HG02885 (cell line): ENCODE results near the gene UBE3C.

Experiments
- ATAC-seq: cut with Tn5 transposase; IDR thresholded peaks from one replicate; pipeline ENCODE4 v1.9.1; 2021; ENCODE audit warnings: mild to moderate bottlenecking; ENCODE audit not compliant: unreplicated experiment, poor library complexity

Gene UBE3C

GRCh38 chr7:157282141-157282801 lies 143.5 kb downstream of the UBE3C start:
- ATAC-seq: no peak

DNA sequence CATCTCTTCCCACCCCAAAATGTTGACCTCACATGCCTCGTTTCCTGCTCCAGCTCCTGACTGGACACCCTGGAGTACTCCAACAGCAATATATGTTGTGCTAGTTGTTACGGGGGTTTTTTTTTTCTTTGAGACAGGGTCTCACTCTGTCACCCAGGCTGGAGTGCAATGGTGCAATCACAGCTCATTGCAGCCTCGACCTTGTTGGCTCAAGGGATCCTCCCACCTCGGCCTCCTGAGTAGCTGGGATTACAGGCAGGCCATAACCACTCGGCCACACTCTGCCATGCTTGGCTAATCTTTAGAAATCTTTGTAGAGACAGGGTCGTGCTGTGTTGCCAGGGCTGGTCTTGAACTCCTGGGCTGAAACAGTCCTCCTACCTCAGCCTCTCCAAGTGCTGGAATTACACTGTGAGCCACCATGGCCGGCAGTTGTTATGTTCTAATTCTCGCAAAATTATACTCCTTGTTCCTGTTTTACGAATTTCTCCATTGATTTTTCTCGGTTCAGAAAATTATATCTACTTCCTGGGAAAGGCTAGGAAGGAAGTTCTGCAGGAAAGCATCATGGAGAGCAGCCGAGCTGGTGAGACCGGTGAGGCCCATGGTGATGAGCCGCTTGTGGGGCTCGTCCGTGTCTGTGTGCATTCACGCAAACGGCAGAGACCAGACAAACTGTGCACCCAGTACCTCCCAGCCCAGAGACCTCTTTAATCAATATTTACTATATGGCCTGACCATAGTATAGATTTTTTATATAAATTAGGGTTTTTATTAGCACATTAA lies 145.7 kb downstream of the UBE3C start:
- no peak for ATAC-seq

DNA sequence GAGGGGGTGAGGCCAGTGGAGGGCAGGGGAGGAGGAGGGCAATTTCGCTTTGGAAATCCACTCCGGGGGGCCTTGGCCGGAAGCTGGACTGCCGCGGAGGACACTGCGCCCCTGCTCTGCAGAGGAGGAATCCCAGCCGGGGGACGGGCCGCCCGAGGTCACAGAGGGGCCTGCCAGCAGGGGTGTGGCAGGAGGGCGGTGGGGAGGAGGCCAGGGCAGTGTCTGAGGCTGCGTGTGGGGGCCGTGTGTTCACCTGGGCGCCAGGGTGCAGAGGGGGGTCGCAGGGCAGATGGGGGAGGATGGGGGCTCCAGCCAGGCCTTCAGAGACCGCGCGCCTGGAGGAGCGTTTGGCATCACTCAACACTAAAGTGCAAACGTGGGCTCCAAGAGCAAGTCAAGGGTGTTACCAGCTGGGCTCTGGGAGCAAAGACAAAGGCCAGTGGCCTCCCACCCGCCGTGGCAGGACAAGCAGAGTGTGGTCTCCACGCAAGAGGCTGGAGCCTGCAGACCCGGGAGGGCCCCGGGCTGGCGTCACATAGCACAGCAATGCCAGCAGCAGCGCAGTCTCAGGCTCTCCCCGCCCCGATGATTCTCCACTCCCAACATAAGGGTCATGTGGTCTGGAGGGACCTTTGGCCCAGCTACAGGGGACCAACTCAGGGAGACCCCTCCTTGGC lies 152.8 kb downstream of the UBE3C start:
- no peak for ATAC-seq

DNA sequence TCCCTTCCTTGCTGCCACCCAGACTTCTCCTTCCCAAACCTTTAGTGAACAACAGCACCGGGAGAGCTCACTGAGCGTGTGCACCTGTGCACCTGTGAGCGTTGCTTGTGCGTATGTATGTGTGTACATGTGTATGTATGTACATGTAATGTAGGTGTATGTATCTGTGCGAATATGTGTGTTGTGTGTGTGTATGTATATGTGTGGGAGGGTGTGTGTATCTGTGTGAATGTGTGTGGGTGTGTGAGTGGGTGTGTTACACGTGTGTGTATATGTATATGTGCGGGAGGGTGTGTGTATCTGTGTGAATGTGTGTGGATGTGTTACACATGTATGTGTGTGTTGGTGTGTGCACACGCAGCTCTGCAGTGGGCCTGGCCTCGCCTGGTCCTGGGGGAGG lies 153.5 kb downstream of the UBE3C start:
- no peak for ATAC-seq

GRCh38 chr7:157292770-157293412 lies 154.2 kb downstream of the UBE3C start:
- no peak for ATAC-seq

DNA sequence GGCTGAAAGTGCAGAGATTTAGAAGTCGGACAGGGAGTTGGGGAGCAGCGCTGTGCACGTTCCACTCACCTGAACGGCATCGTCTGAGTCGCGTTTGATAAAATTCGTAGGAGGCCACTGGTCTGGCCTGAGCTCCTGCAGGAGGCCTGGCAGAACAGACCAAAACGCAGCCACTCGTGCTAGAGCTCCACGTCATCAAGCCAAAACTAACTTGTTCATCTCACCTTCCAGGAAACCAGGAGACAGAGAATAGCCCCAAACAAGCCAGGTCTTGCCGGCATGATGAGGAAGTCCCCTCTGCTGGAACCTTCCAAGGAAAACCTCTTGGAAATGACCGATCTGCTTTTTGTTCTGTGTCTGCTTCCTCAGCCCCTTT lies 154.7 kb downstream of the UBE3C start:
- no peak for ATAC-seq

GRCh38 chr7:157294773-157295172 lies 156.0 kb downstream of the UBE3C start:
- no peak for ATAC-seq

DNA sequence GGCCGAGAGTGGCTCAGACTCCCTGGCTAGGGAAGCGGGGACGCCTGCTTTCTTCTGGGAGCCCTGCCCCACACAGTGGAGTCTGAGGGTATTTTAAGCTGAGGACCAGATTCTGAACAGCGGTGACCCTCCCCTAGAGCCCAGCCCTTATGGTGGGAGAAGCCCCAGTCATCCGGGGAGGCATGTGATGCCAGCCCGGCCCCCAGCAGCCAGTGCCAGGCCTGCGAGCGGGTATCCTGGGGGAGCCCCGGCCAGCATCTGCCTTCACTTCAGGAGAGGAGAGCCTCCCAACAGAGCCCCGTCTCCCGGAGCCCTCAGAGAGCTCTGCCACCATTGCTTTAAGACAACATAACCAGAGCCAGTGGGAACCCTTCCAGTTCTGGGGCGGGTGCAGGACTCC lies 156.6 kb downstream of the UBE3C start:
- no peak for ATAC-seq

GRCh38 chr7:157297185-157297584 lies 158.5 kb downstream of the UBE3C start:
- no peak for ATAC-seq

DNA sequence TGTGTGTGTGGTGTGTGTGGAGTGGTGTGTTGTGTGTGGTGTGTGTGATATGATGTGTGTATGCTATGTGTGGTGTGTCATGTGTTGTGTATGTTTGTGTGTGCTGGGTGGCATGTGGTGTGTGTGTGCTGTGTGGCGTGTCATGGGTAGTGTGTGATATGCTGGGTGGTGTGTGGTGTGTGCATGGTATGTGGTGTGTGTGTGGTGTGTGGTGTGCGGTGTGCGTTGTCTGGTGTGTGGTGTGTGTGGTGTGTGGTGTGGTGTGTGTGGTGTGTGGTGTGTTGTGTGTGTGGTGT lies 160.5 kb downstream of the UBE3C start:
- ATAC-seq: no peak

GRCh38 chr7:157299613-157300368 lies 161.1 kb downstream of the UBE3C start:
- ATAC-seq: no peak

GRCh38 chr7:157300369-157300825 lies 161.7 kb downstream of the UBE3C start:
- ATAC-seq: no peak

DNA sequence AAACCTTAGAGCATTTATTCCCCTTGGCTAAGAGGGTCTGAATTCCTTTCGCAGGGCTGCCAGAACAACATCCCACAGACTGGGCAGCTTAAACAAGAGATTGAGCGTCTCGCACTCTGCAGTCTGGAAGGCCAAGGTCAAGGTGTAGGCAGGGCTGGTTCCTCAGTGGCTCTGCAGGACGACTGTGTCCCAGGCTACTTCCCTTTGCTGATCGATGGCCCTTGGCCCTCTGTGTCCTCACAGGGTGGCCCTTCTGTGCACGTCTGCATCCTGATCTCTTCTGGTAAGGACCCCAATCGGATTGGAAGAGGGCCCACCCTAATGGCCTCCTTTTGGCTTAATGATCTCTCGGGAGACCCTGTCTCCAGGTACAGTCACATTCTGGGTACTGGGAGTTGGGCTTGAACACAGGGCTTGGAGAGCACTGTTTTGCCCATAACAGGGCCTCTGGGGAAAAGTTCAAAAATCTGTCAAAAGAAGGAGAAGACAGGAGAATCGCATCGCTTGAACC lies 162.9 kb downstream of the UBE3C start:
- ATAC-seq: no peak

- no peak for ATAC-seq
Observed at GRCh38 chr7:157306846-157307838, 168.4 kb downstream of the UBE3C start.

- ATAC-seq: no peak
Observed at GRCh38 chr7:157309988-157310668, 171.4 kb downstream of the UBE3C start.

DNA sequence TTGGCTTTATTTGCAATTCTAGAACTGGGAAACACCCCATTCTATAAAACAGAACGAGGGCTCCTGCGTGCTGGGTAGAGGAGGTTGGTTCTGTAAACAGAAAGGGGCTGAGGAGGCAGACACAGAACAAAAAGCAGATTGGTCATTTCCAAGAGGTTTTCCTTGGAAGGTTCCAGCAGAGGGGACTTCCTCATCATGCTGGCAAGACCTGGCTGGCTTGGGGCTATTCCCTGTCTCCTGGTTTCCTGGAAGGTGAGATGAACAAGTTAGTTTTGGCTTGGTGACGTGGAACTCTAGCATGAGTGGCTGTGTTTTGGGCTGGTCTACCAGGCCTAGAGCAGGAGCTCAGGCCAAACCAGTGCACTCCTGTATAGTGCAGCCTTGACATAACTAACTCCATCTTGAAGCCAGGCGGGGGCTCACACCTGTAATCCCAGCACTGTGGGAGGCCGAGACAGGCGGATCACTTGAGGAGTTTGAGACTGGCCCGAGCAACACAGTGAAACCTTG lies 172.0 kb downstream of the UBE3C start:
- ATAC-seq: no peak

DNA sequence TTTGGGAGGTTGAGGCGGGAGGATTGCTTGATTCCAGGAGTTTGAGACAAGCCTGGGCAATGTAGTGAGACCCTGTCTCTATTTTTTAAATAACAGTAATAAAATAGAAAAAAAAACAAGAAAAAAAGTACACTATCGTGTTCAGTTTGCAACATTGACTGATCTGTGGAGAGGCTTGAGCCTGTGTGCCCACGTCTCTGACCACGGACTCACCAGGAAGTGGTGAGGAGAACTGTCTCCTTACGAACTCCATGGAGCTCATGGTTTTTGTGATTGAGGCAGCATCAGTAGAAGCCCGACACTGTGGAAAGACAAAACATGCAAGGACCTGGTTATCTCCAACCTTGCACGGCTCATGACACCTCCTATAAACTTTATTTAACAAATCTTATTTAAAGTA lies 174.2 kb downstream of the UBE3C start:
- no peak for ATAC-seq

GRCh38 chr7:157313645-157314044 lies 174.9 kb downstream of the UBE3C start:
- no peak for ATAC-seq
